OCI-LY1 (cell line): ENCODE measurements around the gene MEIKIN.

Experiments used
- H2AFZ ChIP-seq: fragments of 200-600 bp; sonication (generic), shearing (Covaris generic); 2 replicates; pipeline ENCODE4 v1.6.0; 2014; ENCODE audit warnings: antibody characterized with exemption, mild to moderate bottlenecking, low read length
- H3F3A ChIP-seq: fragments of 200-600 bp; sonication (generic), shearing (Covaris generic); 2 replicates; pipeline ENCODE4 v1.6.0; 2014; ENCODE audit warnings: mild to moderate bottlenecking, antibody characterized with exemption, low read length, moderate library complexity; ENCODE audit not compliant: insufficient read depth
- H3K27ac ChIP-seq: fragments of 200-600 bp; sonication (generic); 2 replicates; pipeline ENCODE4 v1.5.1; 2014; ENCODE audit warnings: low read length, mixed run types, mild to moderate bottlenecking, low read depth; ENCODE audit not compliant: poor library complexity, severe bottlenecking
- H3K27me3 ChIP-seq: fragments of 200-600 bp; sonication (generic); 2 replicates; pipeline ENCODE4 v1.6.0; 2014; ENCODE audit warnings: antibody characterized with exemption, mild to moderate bottlenecking, low read length, moderate library complexity; ENCODE audit not compliant: insufficient read depth
- H3K36me3 ChIP-seq: fragments of 200-600 bp; sonication (generic); 2 replicates; pipeline ENCODE4 v1.6.1; 2014; ENCODE audit warnings: mild to moderate bottlenecking, antibody characterized with exemption, low read length, moderate library complexity, mixed read lengths; ENCODE audit not compliant: insufficient read depth
- H3K4me1 ChIP-seq: fragments of 200-600 bp; sonication (generic); 2 replicates; pipeline ENCODE4 v1.5.1; 2014; ENCODE audit warnings: mild to moderate bottlenecking, low read length, moderate library complexity; ENCODE audit not compliant: insufficient read depth, severe bottlenecking
- H3K4me2 ChIP-seq: fragments of 200-600 bp; sonication (generic), shearing (Covaris generic); 2 replicates; pipeline ENCODE4 v1.6.1; 2014; ENCODE audit warnings: low read length
- H3K4me3 ChIP-seq: fragments of 200-600 bp; sonication (generic); 2 replicates; pipeline ENCODE4 v1.5.1; 2014; ENCODE audit warnings: low read length, low read depth, mild to moderate bottlenecking, mixed read lengths; ENCODE audit not compliant: poor library complexity, severe bottlenecking
- H3K79me2 ChIP-seq: fragments of 200-600 bp; shearing (Covaris generic); 2 replicates; pipeline ENCODE4 v1.6.1; 2016; ENCODE audit warnings: mixed run types, low read length, mixed read lengths; ENCODE audit not compliant: insufficient read depth
- H3K9ac ChIP-seq: fragments of 200-600 bp; sonication (generic), shearing (Covaris generic); 2 replicates; pipeline ENCODE4 v1.6.1; 2014; ENCODE audit warnings: mild to moderate bottlenecking, low read length, mixed read lengths
- H3K9me2 ChIP-seq: fragments of 200-600 bp; sonication (generic), shearing (Covaris generic); 2 replicates; pipeline ENCODE4 v1.6.1; 2014; ENCODE audit warnings: low read depth, mild to moderate bottlenecking, low read length, mixed read lengths
- H3K9me3 ChIP-seq: fragments of 200-600 bp; shearing (Covaris generic); 2 replicates; pipeline ENCODE4 v1.6.1; 2014; ENCODE audit warnings: low read length, mixed read lengths
- H4K20me1 ChIP-seq: fragments of 200-600 bp; sonication (generic), shearing (Covaris generic); 2 replicates; pipeline ENCODE4 v1.6.0; 2016; ENCODE audit warnings: mild to moderate bottlenecking, low read length; ENCODE audit not compliant: insufficient read depth
- EZH2 ChIP-seq: fragments of 200-600 bp; sonication (generic), shearing (Covaris generic); IDR thresholded peaks from 2 replicates; pipeline ENCODE4 v1.8.0; 2017; ENCODE audit warnings: borderline replicate concordance, mixed run types, mild to moderate bottlenecking, antibody characterized with exemption, low read length, moderate library complexity, mixed read lengths
- TF ChIP-seq, protein P1 (sequence below): fragments of 200-600 bp; sonication (generic), shearing (Covaris generic); IDR thresholded peaks from 2 replicates; pipeline ENCODE4 v1.5.1; 2017; ENCODE audit warnings: mild to moderate bottlenecking, antibody characterized with exemption, low read length, moderate library complexity, mixed read lengths

Gene MEIKIN

DNA sequence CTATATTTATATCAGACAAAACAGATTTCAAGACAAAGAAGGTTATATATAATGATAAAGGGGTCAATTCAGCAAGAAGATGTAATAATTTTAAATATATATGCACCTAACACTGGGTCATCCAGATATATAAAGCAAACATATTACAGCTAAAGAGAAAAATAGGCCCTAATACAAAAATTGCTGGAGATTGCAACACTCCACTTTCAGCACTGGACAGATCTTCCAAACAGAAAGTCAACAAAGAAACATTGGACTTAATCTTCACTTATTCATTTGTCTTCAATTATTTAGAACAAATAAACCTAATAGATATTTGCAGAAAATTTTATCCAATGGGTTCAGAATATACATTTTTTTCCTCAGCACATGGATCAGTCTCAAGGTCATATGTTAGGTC, 45.8 kb downstream of the MEIKIN start:
- no peak overlapping the region for H3K4me3 ChIP-seq
- no peaks in the 10 kb centered on the region for H3K27me3 ChIP-seq
- H2AFZ ChIP-seq = no peak overlapping the region
- no peaks in the 10 kb centered on the region for H3K79me2 ChIP-seq
- H3K9me2 ChIP-seq = no peaks in the 10 kb centered on the region
- TF ChIP-seq, protein P1, sequence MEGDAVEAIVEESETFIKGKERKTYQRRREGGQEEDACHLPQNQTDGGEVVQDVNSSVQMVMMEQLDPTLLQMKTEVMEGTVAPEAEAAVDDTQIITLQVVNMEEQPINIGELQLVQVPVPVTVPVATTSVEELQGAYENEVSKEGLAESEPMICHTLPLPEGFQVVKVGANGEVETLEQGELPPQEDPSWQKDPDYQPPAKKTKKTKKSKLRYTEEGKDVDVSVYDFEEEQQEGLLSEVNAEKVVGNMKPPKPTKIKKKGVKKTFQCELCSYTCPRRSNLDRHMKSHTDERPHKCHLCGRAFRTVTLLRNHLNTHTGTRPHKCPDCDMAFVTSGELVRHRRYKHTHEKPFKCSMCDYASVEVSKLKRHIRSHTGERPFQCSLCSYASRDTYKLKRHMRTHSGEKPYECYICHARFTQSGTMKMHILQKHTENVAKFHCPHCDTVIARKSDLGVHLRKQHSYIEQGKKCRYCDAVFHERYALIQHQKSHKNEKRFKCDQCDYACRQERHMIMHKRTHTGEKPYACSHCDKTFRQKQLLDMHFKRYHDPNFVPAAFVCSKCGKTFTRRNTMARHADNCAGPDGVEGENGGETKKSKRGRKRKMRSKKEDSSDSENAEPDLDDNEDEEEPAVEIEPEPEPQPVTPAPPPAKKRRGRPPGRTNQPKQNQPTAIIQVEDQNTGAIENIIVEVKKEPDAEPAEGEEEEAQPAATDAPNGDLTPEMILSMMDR = no peak
- no peak for TF ChIP-seq EZH2
- H3K27ac ChIP-seq = no peak overlapping the region
- H3K4me2 ChIP-seq = no peak overlapping the region
- no peaks in the 10 kb centered on the region for H3K4me1 ChIP-seq
- no peaks in the 10 kb centered on the region for H3K36me3 ChIP-seq
- H4K20me1 ChIP-seq = no peaks in the 10 kb centered on the region
- H3K9ac ChIP-seq = no peak overlapping the region
- H3F3A ChIP-seq = no peaks in the 10 kb centered on the region
- no peaks in the 10 kb centered on the region for H3K9me3 ChIP-seq

- H3K79me2 ChIP-seq = no peaks in the 10 kb centered on the region
- no peaks in the 10 kb centered on the region for H4K20me1 ChIP-seq
- H3K36me3 ChIP-seq = no peaks in the 10 kb centered on the region
- no peaks in the 10 kb centered on the region for H3K9me2 ChIP-seq
- no peak overlapping the region for H3K9ac ChIP-seq
- TF ChIP-seq EZH2 = no peak
- TF ChIP-seq, protein P1 = no peak
- no peaks in the 10 kb centered on the region for H3K9me3 ChIP-seq
- H3K4me3 ChIP-seq = no peak overlapping the region
- H3F3A ChIP-seq = no peaks in the 10 kb centered on the region
- no peak overlapping the region for H3K4me2 ChIP-seq
- H3K27me3 ChIP-seq = no peaks in the 10 kb centered on the region
- H3K4me1 ChIP-seq = no peaks in the 10 kb centered on the region
- no peak overlapping the region for H2AFZ ChIP-seq
- no peak overlapping the region for H3K27ac ChIP-seq
Measured at GRCh38 chr5:131883984-131884383, 61.5 kb downstream of the MEIKIN start.

- Histone ChIP-seq H3K9me3 (no peaks in the 10 kb centered on the region), H3K36me3 (no peaks in the 10 kb centered on the region), H3F3A (no peaks in the 10 kb centered on the region), H3K4me1 (no peaks in the 10 kb centered on the region), H3K9ac (no peak overlapping the region), H3K4me3 (no peak overlapping the region), H4K20me1 (no peaks in the 10 kb centered on the region), H3K27me3 (no peaks in the 10 kb centered on the region), H3K9me2 (no peaks in the 10 kb centered on the region), H3K4me2 (no peak overlapping the region), H3K27ac (no peak overlapping the region), H2AFZ (no peak overlapping the region), H3K79me2 (no peaks in the 10 kb centered on the region)
- TF ChIP-seq EZH2 = no peak
- TF ChIP-seq, protein P1 = no peak
Measured at GRCh38 chr5:131879705-131880104, 65.8 kb downstream of the MEIKIN start.
